ENCODE data around the gene STAT1. TPM values are rescaled to one million over a fixed set of nuclear protein-coding genes. Genes with fewer than 3 reads are reported as not detected.

Gene STAT1
- total and polyA plus RNA-seq, 10 of the 15 experiments (the other 5 are each of a cell fraction or from before 2014, with no cell fraction given) = 81.8 to 398 (median 307) TPM

- 78% methylated on average over 8 of the region's 8 CpGs for WGBS (ENCODE audit: insufficient coverage, insufficient replicate concordance, low lambda C conversion rate, missing lambda C conversion rate)
- Histone ChIP-seq H2AFZ (ENCODE audit: control insufficient read depth, low read depth, low read length) (no peak overlapping the region), H3K4me1 (ENCODE audit: control insufficient read depth, insufficient read depth, low read length) (no peaks in the 10 kb centered on the region), H3K36me3 (ENCODE audit: control insufficient read depth in 2 of 2, insufficient read depth in 2 of 2, low read length in 1 of 2) (peaks cover 55 to 92% of the 10 kb centered on the region in 2 experiments), H3K79me2 (ENCODE audit: control insufficient read depth, insufficient read depth, low read length) (no peaks in the 10 kb centered on the region; the same call in 1 of the 2 replicates), H3K9ac (ENCODE audit: control insufficient read depth, insufficient read depth, low read length) (no peak overlapping the region), H3K27ac (ENCODE audit: control insufficient read depth, insufficient read depth) (no peak overlapping the region), H3K4me3 (no peak overlapping the region), H3K9me3 (replicated peaks; ENCODE audit: control insufficient read depth, insufficient read depth, low read length) (no peaks in the 10 kb centered on the region), H4K20me1 (ENCODE audit: control insufficient read depth, insufficient read depth) (peaks cover 15% of the 10 kb centered on the region), H3K27me3 (replicated peaks in 1 of 2; ENCODE audit: control insufficient read depth in 2 of 2, insufficient read depth in 2 of 2, low read length in 1 of 2) (no peaks in the 10 kb centered on the region), H3K4me2 (ENCODE audit: control insufficient read depth, insufficient read depth) (no peak overlapping the region)
- in situ Hi-C loops (cut with MboI) (no loop called here), intact Hi-C loops (cut with micrococcal nuclease; ENCODE audit: unreplicated experiment) (no loop called here)
- DNase-seq (ENCODE audit: low read depth, low spot score) (no peak), ATAC-seq (no peak), FAIRE-seq (no peak)
- BruUV-seq (replicated peaks) = no TSS peak
- ChIA-PET RAD21 (ENCODE audit: unreplicated experiment) (interaction anchor here (0.9 to 1.0 kb wide), 2 partner anchors 35 to 47 kb away, joined by 3 read pairs; no protein-coding TSS in a partner anchor), SMC1A (ENCODE audit: uncharacterized antibody, unreplicated experiment) (interaction anchor here (1.0 to 1.5 kb wide), 5 partner anchors 9 to 31 kb away, joined by 3 to 8 read pairs (median 3); no protein-coding TSS in a partner anchor), CTCF (interaction anchor here (0.6 to 1.9 kb wide), 6 partner anchors 11 to 47 kb away, joined by 3 to 5 read pairs (median 4); no protein-coding TSS in a partner anchor), POLR2A (interaction anchor here (1.4 kb wide), 1 partner anchor 10 kb away, joined by 3 read pairs; no protein-coding TSS in a partner anchor)
- TF ChIP-seq POLR2AphosphoS5 (IDR thresholded peaks at IDR 0.05; ENCODE audit: low read length) = peak; percentile 72; the same call in 1 of the 2 replicates
- no peak for TF ChIP-seq E4F1 (IDR thresholded peaks at IDR 0.05; ENCODE audit: borderline replicate concordance, partially characterized antibody)
Observed at GRCh38 chr2:190982262-190983034, 31.5 kb downstream of the STAT1 start.

All from GM12878 (cell line).